ENCODE measurements around the gene ROBO4.

- TF ChIP-seq POLR2A (IDR thresholded peaks at IDR 0.05) = no peak
- no peak for TF ChIP-seq POLR2AphosphoS5 (IDR thresholded peaks at IDR 0.05)
These were observed 29.1 kb downstream of the ROBO4 start for GRCh38 chr11:124868331-124869274.
